DMS79 treated with DMSO at 0.1 percent for 48 hours (cell line): ENCODE data around the gene NR2F1.

Source experiments
- DNase-seq: peaks from one replicate; lab custom pipeline; 2025; lab: John Stamatoyannopoulos, UW

The NR2F1 gene

DNA sequence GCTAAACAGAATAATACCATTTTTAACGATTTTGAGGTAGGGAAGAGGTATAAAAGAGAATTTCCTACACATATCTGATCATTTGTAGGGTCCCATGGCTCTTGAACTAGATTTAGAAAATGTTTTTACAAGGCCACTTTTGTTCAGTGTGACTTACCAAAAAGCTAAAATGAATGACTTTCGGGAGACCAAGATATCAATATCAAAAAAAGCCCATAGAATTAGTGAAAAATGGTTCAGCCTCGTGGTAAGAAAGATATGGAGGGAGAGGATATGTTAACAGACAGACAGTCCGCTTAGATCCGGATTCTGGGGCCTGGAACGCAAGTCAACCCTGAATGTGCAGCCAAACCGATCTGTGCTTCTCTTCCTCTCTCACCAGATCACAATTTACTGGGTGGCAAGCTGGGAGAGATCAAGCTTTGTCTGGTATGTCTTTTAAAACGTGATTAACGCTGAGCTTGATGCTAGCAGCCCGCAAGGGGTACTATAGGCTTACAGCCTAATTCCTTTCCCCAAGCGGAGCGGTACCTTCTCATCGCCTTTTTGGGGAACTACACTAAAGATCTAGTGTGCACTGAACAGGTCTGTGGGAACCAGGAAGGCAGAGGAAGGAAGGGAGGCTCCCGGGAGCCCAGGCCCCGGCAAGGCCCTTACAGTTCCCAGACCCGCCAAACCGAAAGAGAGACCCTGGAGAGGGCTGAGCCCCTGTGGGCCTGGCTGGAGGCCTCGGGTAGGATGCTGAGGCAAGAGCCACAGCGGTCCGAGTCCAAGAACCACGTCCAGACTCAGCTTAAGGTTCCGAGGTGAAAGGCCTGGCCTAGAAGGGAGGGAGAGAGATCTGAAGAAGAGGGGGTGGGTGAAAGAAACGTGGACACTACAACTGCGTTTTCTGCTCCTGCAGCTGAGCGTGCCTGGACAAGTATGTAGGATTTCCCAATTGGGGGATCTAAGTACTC, 4.9 kb upstream of the NR2F1 start:
- DNase-seq: no peak

- DNase-seq: peak; percentile 39
These were observed 4.0 kb upstream of the NR2F1 start for GRCh38 chr5:93578813-93579691.

DNA sequence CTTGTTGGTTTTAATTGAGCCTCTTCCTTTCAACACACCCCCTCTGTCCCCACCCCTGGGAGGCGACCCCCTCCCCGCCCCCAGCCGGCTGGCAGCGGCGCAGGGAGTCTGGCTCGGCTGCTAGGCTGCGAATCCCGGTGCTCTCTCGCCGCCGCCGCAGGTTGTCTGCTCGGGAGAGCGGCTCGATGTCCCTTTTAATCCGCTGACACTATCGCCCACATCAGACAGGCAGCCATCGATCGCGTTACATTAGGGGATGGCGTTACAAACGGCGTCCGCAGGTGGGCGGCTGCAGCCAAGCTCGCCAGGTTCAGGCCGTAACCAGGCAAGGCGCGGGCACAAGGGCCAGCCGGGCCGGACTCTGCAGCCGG, 3.3 kb upstream of the NR2F1 start:
- peak; percentile 35 for DNase-seq

DNA sequence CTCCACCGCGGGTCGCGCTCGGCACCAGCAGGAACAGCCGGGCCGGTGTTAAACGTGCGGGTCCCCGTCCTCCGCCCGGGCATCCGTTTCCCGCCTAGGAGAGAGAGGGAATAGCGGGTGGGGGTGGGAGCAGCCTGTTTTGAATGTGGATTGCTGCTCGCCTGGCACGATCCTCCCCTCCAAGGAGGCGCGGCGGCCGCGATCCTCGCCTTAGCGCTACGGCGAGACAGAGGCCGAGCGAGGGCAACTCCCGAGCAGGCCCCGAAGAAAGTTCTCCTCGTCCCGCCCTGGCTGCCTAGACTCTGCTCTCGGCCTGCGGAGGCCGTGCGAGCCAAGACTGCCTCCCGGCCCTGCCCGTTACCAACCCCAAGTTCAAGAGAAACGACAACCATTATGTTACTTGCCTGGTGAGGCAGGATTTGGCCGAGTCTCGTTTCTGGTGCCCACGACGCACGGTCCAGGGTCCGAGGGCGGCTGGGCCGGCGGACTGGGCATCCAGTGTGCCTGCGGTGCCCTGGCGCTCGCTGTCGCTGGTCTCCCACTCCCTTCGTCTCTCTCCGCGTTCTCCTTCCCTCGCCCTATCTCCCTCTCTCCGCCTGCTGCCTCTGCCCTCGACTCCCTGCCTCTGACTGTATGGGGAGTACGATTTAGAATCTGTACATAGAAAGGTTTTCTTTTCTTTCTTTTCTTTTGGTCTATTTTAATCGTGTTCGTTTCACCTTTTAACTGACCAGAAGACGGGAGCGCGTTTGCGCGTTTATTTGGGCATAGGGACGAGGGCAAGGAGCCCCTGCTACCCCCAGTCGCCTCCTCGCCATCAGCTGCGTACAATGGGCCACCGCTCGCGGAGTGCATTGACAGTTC, 2.7 kb upstream of the NR2F1 start:
- peak; percentile 56 for DNase-seq

GRCh38 chr5:93580927-93581445, 2.0 kb upstream of the NR2F1 start, which contains the start of gene NR2F1-AS1:
NR2F1-AS1 (minus strand) TSS chr5:93581219.
- DNase-seq: no peak

- no peak for DNase-seq
These were observed 907 bp upstream of the NR2F1 start for GRCh38 chr5:93582167-93582462.

DNA sequence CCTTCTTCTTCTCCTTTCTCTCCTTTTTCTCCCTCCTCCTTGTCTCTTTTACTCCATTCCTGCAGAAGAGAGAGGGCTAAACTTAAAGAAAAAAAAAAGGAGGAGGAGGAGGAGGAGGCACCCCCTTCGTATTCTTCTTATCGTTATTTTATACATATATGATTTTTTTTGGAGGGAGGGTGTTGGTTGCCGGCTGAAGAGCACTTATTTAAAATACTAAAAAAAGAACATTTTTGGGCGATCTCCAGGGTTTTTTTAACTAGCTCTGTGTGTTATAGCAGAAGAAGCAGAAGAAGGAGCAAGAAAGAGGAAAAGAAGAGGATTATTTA, 381 bp downstream of the NR2F1 start:
- DNase-seq: no peak

DNA sequence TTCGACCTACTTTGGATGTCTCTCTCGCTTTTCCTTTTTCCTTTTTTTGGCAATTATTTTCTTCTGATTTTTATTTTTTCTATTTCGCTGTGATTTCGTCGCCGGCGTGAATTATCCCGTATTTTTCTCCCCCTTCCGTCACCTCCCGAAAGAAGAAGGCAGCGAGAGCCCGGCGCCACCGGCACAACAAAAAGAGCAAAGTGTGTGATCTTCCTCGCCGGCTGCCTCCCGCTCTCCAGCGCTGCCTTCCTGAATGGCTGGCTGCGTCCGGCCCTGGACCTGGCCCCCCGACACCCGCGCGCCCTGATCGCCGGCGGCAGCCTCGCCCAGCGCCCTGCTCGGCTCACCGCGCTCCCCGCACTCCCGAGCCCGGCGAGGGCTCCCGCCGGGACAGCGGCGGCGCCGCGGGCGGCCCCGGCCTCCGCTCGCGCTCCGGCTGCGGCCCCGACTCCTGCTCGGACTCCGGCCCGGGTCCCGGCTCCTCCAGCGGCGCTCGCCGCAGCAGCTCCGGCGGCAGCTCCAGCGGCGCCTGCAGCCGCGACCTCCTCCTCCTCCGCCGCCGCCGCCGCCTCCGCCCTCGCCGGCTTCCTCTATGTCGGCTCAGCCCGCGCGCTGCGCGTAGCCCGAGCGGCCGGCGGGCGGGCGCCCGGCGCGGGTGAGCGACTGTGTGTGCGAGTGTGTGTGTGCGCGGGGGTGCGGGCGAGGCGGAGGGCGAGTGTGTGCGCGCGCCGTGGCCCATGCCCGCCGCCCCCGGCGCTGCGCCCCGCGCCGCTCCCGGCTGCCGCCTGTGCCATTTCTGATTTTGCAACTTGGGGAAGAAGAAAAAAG, 960 bp downstream of the NR2F1 start:
- peak; percentile 42 for DNase-seq

DNA sequence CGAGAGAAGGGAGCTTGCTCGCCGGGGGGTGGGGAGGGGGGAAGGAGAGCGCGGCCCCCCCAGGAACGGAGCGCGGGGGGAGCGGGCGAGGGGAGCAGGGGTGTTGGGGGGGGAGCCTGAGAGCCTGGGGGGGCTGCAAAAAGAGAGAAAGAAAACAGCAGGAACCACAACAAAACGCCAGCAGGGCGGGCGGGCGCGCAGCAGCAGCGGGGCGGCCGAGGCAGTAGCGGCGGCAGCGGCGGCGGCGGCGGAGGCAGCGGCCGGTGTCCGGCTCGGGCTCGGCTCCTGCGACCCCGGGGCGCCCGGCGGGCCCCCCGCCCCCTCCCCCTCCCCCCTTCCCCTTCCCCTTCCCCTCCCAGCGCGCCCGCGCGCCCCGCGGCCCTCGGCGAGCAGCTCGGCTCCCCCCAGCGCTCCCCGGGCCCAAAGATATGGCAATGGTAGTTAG, 1.6 kb downstream of the NR2F1 start:
- DNase-seq: no peak

GRCh38 chr5:93585041-93585766, 2.2 kb downstream of the NR2F1 start:
- DNase-seq: peak; percentile 16

- DNase-seq: peak; percentile 19
These were observed 2.9 kb downstream of the NR2F1 start for GRCh38 chr5:93585767-93586385.

DNA sequence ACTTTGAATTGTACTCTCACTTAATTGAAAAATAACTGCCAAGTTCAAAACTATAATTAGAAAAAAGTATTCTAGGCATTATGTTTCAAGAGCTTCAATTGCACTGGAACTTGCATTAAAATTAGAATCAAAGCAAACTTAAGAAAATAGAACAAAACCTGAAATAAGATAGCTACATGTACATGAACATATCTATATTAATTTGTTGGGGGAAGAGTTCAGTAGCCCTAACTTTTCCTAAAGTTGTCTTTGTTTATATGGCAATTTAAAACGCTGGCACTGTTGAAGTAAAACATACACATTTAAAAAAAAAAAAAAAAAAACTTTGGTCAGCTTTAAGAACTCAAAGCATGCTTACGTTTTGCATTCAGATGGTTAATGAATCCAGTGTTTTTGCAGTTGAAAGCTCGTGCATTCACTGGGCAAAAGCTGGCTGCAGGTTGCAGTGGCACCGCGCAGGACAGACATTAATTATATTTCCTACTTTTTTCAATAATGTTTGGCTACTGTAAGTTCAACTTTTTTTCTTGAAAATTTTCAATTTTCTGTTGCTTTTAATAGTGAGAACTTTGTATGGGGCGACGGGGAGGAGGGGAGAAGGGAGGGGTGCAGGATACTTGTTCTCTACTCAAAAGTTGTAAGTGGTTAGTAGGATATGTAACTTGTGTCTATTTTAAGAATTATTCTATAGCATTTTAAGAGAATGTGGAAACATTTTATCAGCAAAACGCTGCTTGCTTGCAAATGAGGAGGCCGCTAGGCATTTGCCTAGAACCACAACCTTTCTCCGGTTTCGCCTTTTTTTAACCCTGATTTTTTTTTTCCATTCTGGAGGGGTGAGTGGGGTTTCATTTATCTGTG, 3.9 kb downstream of the NR2F1 start:
- DNase-seq: peak; percentile 12

GRCh38 chr5:93587597-93588351, 4.8 kb downstream of the NR2F1 start:
- peak; percentile 30 for DNase-seq

GRCh38 chr5:93588352-93589151, 5.5 kb downstream of the NR2F1 start:
- DNase-seq: peak; percentile 25

GRCh38 chr5:93589152-93589828, 6.3 kb downstream of the NR2F1 start:
- DNase-seq: peak; percentile 18

DNA sequence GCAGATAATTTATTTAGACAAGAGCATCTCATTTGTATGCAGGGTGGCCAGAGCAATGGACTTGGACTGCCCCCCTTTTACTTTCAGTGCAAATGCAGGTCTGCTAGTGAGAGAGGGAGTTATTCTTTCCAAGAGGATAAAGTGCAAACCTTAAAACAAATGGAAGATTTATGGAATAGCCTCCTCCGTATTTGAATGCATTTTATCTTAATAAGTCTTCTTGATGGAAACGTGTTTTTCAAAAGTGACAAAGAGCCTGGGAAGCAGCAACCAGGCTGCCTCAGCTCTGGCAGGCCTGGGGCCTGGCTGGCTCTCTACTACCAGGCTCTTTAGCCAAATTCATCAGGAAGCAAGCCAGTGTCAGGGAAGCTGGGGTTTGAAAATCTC, 6.8 kb downstream of the NR2F1 start:
- peak; percentile 18 for DNase-seq

DNA sequence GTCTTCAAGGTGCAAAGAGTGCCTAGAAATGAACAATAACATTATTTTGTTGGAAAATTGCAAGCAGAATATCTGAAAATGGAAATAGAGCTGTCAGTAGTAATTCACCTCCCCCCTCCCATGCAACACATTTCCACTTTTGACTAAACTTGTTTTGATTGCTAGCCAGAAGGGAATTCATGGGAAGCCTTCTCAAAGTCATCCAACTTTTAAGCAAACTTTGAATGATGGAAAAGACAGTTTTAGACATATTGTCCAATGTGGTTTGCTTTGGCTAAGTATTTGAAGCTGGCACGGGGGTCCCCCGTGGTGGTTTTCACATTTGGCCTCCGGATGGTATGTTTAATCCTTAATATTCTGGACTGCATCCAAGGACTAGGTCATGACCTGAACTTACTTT, 7.5 kb downstream of the NR2F1 start:
- DNase-seq: no peak
